HL-60 (cell line): Measurements from ENCODE around the gene ANKFN1.
A peak's percentile ranks its signal among the peaks of the same experiment; 100 is the strongest.

Experiments used
- DNase-seq, 2 experiments: peaks; one replicate each; pipeline ENCODE4 v3.0.0-alpha.2; 2010 to 2020; ENCODE audit warnings: low read depth in 1 of 2, low spot score in 1 of 2
- H3K27ac ChIP-seq: fragments of 250-450 bp; sonication (Bioruptor Pico); replicated peaks from 2 replicates; pipeline ENCODE4 v1.5.1; 2020; ENCODE audit warnings: mild to moderate bottlenecking, moderate library complexity
- H3K27me3 ChIP-seq: fragments of 250-450 bp; sonication (Bioruptor Pico); 2 replicates; pipeline ENCODE4 v1.5.1; 2021; ENCODE audit warnings: mild to moderate bottlenecking, moderate library complexity; ENCODE audit not compliant: insufficient read depth, poor library complexity, severe bottlenecking
- H3K4me3 ChIP-seq: replicated peaks from 2 replicates; pipeline ENCODE4 v1.5.1; 2011; ENCODE audit warnings: mild to moderate bottlenecking, control low read depth, low read length; ENCODE audit not compliant: insufficient read depth
- CTCF ChIP-seq: IDR thresholded peaks from one replicate; pipeline ENCODE4 v1.5.1; 2011; ENCODE audit warnings: low read length, control low read depth, inconsistent platforms; ENCODE audit not compliant: insufficient read depth
- GABPA ChIP-seq: IDR thresholded peaks from 2 replicates; pipeline ENCODE4 v1.6.1; 2012; ENCODE audit warnings: low read depth
- POLR2AphosphoS5 ChIP-seq: IDR thresholded peaks from 2 replicates; pipeline ENCODE4 v1.6.1; 2012; ENCODE audit warnings: low read depth
- REST ChIP-seq: IDR thresholded peaks from 2 replicates; pipeline ENCODE4 v1.6.1; 2012; ENCODE audit warnings: low read depth; ENCODE audit not compliant: insufficient replicate concordance
- SPI1 ChIP-seq: IDR thresholded peaks from 2 replicates; pipeline ENCODE4 v1.6.1; 2012; ENCODE audit warnings: low read depth, mild to moderate bottlenecking, borderline replicate concordance

Gene ANKFN1

GRCh38 chr17:56497132-56497531 is 343.9 kb downstream of the ANKFN1 start:
- H3K27me3 ChIP-seq: no peaks in the 10 kb centered on the region
- no peak for DNase-seq
- no peak overlapping the region for H3K4me3 ChIP-seq
- TF ChIP-seq SPI1 (no peak), REST (no peak), CTCF (no peak), POLR2AphosphoS5 (no peak), GABPA (no peak)
- H3K27ac ChIP-seq: no peak overlapping the region

- Histone ChIP-seq H3K27ac (no peak overlapping the region), H3K27me3 (no peaks in the 10 kb centered on the region), H3K4me3 (no peak overlapping the region)
- peak; percentile 2 to 36 for DNase-seq
- TF ChIP-seq SPI1 (no peak), POLR2AphosphoS5 (no peak), GABPA (no peak), REST (no peak), CTCF (peak; percentile 16)
These were observed 346.6 kb downstream of the ANKFN1 start for GRCh38 chr17:56499799-56500388.

GRCh38 chr17:56502120-56502654 is 348.9 kb downstream of the ANKFN1 start:
- Histone ChIP-seq H3K27me3 (no peaks in the 10 kb centered on the region), H3K27ac (no peak overlapping the region), H3K4me3 (no peak overlapping the region)
- DNase-seq: peak in 1 of 2 experiments; percentile 5
- no peak for TF ChIP-seq GABPA
- TF ChIP-seq REST: no peak
- TF ChIP-seq CTCF: no peak
- peak; percentile 39; the same call in 1 of the 2 replicates for TF ChIP-seq SPI1
- TF ChIP-seq POLR2AphosphoS5: no peak
